HepG2 (cell line): ENCODE measurements around the gene INAFM1. TPM values are rescaled to one million over a fixed set of nuclear protein-coding genes. Genes with fewer than 3 reads are reported as not detected.

Experiments used
- ATRX ChIP-seq: sonication (generic); formaldehyde crosslinking; IDR thresholded peaks from 2 replicates; pipeline ENCODE4 v1.4.0; 2020; ENCODE audit warnings: missing genetic modification reagents, borderline replicate concordance
- ETV5 ChIP-seq: IDR thresholded peaks from 2 replicates; pipeline ENCODE4 v1.6.1; 2018; ENCODE audit warnings: missing biosample characterization, missing genetic modification reagents, inconsistent platforms, borderline replicate concordance
- HNRNPUL1 ChIP-seq: fragments of 200-400 bp; formaldehyde crosslinking; IDR thresholded peaks from 2 replicates; pipeline ENCODE4 v1.6.1; 2017; ENCODE audit warnings: low read depth, mild to moderate bottlenecking, low read length, moderate library complexity
- IKZF1 ChIP-seq: fragments of 450-650 bp; IDR thresholded peaks from 2 replicates; pipeline ENCODE4 v1.7.1; 2016
- KAT7 ChIP-seq: IDR thresholded peaks from 2 replicates; pipeline ENCODE4 v1.6.1; 2018; ENCODE audit warnings: borderline replicate concordance, missing compliant biosample characterization
- KDM1A ChIP-seq: IDR thresholded peaks from 2 replicates; pipeline ENCODE4 v1.6.1; 2016; ENCODE audit warnings: missing compliant biosample characterization
- KDM2A ChIP-seq: sonication (generic); formaldehyde crosslinking; IDR thresholded peaks from 2 replicates; pipeline ENCODE4 v1.4.0; 2020; ENCODE audit warnings: low read depth, missing genetic modification reagents, borderline replicate concordance
- KLF15 ChIP-seq: sonication (generic); formaldehyde crosslinking; IDR thresholded peaks from 2 replicates; pipeline ENCODE4 v1.8.1; 2023; ENCODE audit warnings: borderline replicate concordance, mild to moderate bottlenecking, inconsistent platforms, missing genetic modification reagents, mixed read lengths
- MAFF ChIP-seq: IDR thresholded peaks from 2 replicates; pipeline ENCODE4 v1.6.1; 2011; ENCODE audit warnings: low read depth, low read length, improper control_type of control experiment
- PHF21A ChIP-seq: sonication (generic); formaldehyde crosslinking; IDR thresholded peaks from 2 replicates; pipeline ENCODE4 v1.5.0; 2020; ENCODE audit warnings: mild to moderate bottlenecking, missing genetic modification reagents
- PLRG1 ChIP-seq: fragments of 450-650 bp; conservative IDR thresholded peaks from 2 replicates; pipeline ENCODE4 v1.6.1; 2016
- YEATS4 ChIP-seq: sonication (generic); formaldehyde crosslinking; IDR thresholded peaks from 2 replicates; pipeline ENCODE4 v1.4.0; 2020; ENCODE audit warnings: missing genetic modification reagents, borderline replicate concordance
- ZBTB1 ChIP-seq: sonication (generic); formaldehyde crosslinking; IDR thresholded peaks from 2 replicates; pipeline ENCODE4 v1.4.0; 2020; ENCODE audit warnings: missing genetic modification reagents, borderline replicate concordance
- ZFP90 ChIP-seq: sonication (generic); formaldehyde crosslinking; IDR thresholded peaks from 2 replicates; pipeline ENCODE4 v1.8.0; 2022; ENCODE audit warnings: missing genetic modification reagents, mild to moderate bottlenecking, inconsistent platforms, borderline replicate concordance
- ZNF235 ChIP-seq: sonication (generic); formaldehyde crosslinking; IDR thresholded peaks from 2 replicates; pipeline ENCODE4 v1.8.1; 2023; ENCODE audit warnings: mild to moderate bottlenecking, missing genetic modification reagents, borderline replicate concordance
- ZNF274 ChIP-seq: sonication (generic); formaldehyde crosslinking; IDR thresholded peaks from 2 replicates; pipeline ENCODE4 v1.5.1; 2020; ENCODE audit warnings: mild to moderate bottlenecking, missing genetic modification reagents
- ZNF562 ChIP-seq: sonication (generic); formaldehyde crosslinking; IDR thresholded peaks from 2 replicates; pipeline ENCODE4 v1.8.0; 2022; ENCODE audit warnings: missing genetic modification reagents, borderline replicate concordance
- ZNF749 ChIP-seq: sonication (generic); formaldehyde crosslinking; IDR thresholded peaks from 2 replicates; pipeline ENCODE4 v1.8.0; 2022; ENCODE audit warnings: mild to moderate bottlenecking, missing genetic modification reagents, moderate library complexity, borderline replicate concordance
- ZNF891 ChIP-seq: sonication (generic); formaldehyde crosslinking; IDR thresholded peaks from 2 replicates; pipeline ENCODE4 v1.5.0; 2020; ENCODE audit warnings: mild to moderate bottlenecking, missing genetic modification reagents
- polyA plus RNA-seq, 8 experiments: library from polyadenylated mRNA; depleted of rRNA in 3 of 8; stranded (reverse) in 7 of 8; unstranded in 1 of 8; fragments of >200 nt; fragmentation: Illumina TruSeq in 4 of 8; extraction: Trizol in 4 of 8; gene quantifications; 2 replicates each; pipeline versions ENCODE4 v1.2.1 to v1.2.3, GENCODE V29; 2011 to 2016; ENCODE audit warnings: low read depth in 4 of 8, missing spikeins in 1 of 8, mixed read lengths in 1 of 8; ENCODE audit not compliant: insufficient read depth in 1 of 8
- total RNA-seq, 5 experiments: library from RNA; depleted of rRNA; stranded (reverse); fragments of >200 nt; fragmentation: Illumina TruSeq; extraction: Trizol; gene quantifications; 2 replicates each; pipeline ENCODE4 v1.2.3, GENCODE V29; 2016; ENCODE audit warnings: low read depth in 1 of 5
- TF ChIP-seq, protein P1 (sequence below): sonication (generic); formaldehyde crosslinking; IDR thresholded peaks from 2 replicates; pipeline ENCODE4 v1.5.0; 2020; ENCODE audit warnings: missing genetic modification reagents
- TF ChIP-seq, protein P2 (sequence below): sonication (generic); formaldehyde crosslinking; conservative IDR thresholded peaks from 2 replicates; pipeline ENCODE4 v1.8.1; 2023; ENCODE audit warnings: missing genetic modification reagents
- TF ChIP-seq, protein P3 (sequence below): sonication (generic); formaldehyde crosslinking; IDR thresholded peaks from 2 replicates; pipeline ENCODE4 v1.4.0; 2020; ENCODE audit warnings: missing genetic modification reagents

INAFM1 gene
- total and polyA plus RNA-seq, 2 of the 13 experiments (the other 11 are each of a cell fraction or from before 2014, with no cell fraction given) = 0.88 to 1.9 TPM

DNA sequence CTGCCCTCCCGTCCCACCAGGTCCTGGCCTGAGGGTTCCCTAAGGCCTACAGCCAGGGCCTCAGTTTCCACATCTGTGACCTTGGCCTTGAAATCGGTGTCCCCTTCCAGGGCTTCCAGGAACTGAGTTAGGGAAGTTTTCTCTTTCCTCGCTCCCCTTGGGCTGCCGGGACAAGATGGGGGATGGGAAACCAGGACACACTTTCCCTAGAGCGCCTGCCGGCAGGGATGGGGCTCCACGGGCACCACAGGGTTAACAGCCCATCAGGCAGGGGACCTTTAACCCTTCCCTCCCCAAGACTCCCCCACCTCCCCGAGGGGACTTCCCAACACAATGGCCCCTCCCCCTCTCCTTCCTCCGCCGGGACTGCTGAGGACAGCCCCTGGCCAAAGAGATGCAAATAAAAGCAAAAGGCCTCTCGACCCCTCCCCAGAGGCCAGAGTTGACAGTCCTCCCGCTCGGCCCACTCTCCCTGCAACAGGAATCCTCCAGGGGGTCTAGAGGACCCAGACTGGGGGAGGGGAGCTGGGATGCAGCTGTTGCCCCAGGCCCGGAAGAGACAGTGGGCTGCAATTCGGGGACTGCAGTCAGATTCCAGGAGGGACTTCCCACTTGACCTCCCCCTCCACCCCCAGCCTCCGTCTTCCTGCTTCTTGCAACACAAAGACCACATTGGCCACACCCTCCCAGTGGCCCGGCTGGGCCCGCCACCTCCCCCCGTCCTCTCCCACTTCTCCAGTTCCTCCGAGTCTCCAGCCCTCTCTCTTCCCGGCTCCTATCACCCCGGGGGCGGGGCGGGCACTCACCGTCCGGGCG is 47.1 kb upstream of the INAFM1 start (continued):
- TF ChIP-seq PLRG1 = no peak
- no peak for TF ChIP-seq ZFP90 (CRISPR knock-in tag)
- no peak for TF ChIP-seq ATRX (CRISPR knock-in tag)
- TF ChIP-seq ZNF274 (CRISPR knock-in tag) = no peak
- no peak for TF ChIP-seq KDM2A
- TF ChIP-seq, protein P1, sequence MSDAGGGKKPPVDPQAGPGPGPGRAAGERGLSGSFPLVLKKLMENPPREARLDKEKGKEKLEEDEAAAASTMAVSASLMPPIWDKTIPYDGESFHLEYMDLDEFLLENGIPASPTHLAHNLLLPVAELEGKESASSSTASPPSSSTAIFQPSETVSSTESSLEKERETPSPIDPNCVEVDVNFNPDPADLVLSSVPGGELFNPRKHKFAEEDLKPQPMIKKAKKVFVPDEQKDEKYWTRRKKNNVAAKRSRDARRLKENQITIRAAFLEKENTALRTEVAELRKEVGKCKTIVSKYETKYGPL (CRISPR knock-in tag) = no peak
- TF ChIP-seq PHF21A (CRISPR knock-in tag) = peak; percentile 73; the same call in 1 of the 2 replicates
- peak; percentile 99 for TF ChIP-seq KDM1A (CRISPR knock-in tag)
- TF ChIP-seq, protein P2, sequence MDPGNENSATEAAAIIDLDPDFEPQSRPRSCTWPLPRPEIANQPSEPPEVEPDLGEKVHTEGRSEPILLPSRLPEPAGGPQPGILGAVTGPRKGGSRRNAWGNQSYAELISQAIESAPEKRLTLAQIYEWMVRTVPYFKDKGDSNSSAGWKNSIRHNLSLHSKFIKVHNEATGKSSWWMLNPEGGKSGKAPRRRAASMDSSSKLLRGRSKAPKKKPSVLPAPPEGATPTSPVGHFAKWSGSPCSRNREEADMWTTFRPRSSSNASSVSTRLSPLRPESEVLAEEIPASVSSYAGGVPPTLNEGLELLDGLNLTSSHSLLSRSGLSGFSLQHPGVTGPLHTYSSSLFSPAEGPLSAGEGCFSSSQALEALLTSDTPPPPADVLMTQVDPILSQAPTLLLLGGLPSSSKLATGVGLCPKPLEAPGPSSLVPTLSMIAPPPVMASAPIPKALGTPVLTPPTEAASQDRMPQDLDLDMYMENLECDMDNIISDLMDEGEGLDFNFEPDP (CRISPR knock-in tag) = no peak
- peak; percentile 12; the same call in 1 of the 2 replicates for TF ChIP-seq YEATS4 (CRISPR knock-in tag)
- TF ChIP-seq ZBTB1 = no peak
- TF ChIP-seq, protein P3, sequence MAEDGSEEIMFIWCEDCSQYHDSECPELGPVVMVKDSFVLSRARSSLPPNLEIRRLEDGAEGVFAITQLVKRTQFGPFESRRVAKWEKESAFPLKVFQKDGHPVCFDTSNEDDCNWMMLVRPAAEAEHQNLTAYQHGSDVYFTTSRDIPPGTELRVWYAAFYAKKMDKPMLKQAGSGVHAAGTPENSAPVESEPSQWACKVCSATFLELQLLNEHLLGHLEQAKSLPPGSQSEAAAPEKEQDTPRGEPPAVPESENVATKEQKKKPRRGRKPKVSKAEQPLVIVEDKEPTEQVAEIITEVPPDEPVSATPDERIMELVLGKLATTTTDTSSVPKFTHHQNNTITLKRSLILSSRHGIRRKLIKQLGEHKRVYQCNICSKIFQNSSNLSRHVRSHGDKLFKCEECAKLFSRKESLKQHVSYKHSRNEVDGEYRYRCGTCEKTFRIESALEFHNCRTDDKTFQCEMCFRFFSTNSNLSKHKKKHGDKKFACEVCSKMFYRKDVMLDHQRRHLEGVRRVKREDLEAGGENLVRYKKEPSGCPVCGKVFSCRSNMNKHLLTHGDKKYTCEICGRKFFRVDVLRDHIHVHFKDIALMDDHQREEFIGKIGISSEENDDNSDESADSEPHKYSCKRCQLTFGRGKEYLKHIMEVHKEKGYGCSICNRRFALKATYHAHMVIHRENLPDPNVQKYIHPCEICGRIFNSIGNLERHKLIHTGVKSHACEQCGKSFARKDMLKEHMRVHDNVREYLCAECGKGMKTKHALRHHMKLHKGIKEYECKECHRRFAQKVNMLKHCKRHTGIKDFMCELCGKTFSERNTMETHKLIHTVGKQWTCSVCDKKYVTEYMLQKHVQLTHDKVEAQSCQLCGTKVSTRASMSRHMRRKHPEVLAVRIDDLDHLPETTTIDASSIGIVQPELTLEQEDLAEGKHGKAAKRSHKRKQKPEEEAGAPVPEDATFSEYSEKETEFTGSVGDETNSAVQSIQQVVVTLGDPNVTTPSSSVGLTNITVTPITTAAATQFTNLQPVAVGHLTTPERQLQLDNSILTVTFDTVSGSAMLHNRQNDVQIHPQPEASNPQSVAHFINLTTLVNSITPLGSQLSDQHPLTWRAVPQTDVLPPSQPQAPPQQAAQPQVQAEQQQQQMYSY (CRISPR knock-in tag) = 0 out of 2 replicates have a peak, but pooled peaks have one; percentile 34
- no peak for TF ChIP-seq ZNF235 (CRISPR knock-in tag)
- peak; percentile 45; the same call in 1 of the 2 replicates for TF ChIP-seq KAT7
- TF ChIP-seq HNRNPUL1 = no peak
- TF ChIP-seq ETV5 = peak; percentile 51; the same call in 1 of the 2 replicates
- no peak for TF ChIP-seq MAFF
- TF ChIP-seq ZNF562 (CRISPR knock-in tag) = no peak
- no peak for TF ChIP-seq ZNF749 (CRISPR knock-in tag)
- TF ChIP-seq KLF15 (CRISPR knock-in tag) = no peak
- no peak for TF ChIP-seq ZNF891 (CRISPR knock-in tag)
- no peak for TF ChIP-seq IKZF1
